ENCODE results near the gene ATP5F1E. TPM values are rescaled to one million over a fixed set of nuclear protein-coding genes. Genes with fewer than 3 reads are reported as not detected.

The ATP5F1E gene
- total and polyA plus RNA-seq, 10 of the 15 experiments (the other 5 are each of a cell fraction or from before 2014, with no cell fraction given) = 49.0 to 407 (median 117) TPM

GRCh38 chr20:59007665-59008511 is 24.2 kb downstream of the ATP5F1E start (continued):
- no peak for TF ChIP-seq BCLAF1 (IDR thresholded peaks at IDR 0.05)
- no peak for TF ChIP-seq HDAC6 (IDR thresholded peaks at IDR 0.05; ENCODE audit: unreplicated experiment)
- no peak for TF ChIP-seq SREBF2 (IDR thresholded peaks at IDR 0.05; ENCODE audit: low read length)
- TF ChIP-seq ESRRA (IDR thresholded peaks at IDR 0.05; ENCODE audit: low read length) = 0 out of 2 replicates have a peak, but pooled peaks have one; percentile 12
- no peak for TF ChIP-seq CEBPB (IDR thresholded peaks at IDR 0.05; ENCODE audit: borderline replicate concordance in 1 of 2, low read depth in 2 of 2, low read length in 2 of 2)
- peak in 1 of 2 experiments; percentile 93; a peak in 2 of 4 replicates for TF ChIP-seq ETV6 (conservative IDR thresholded peaks at IDR 0.05 in 1 of 2, IDR thresholded peaks at IDR 0.05 in 1 of 2; ENCODE audit: borderline replicate concordance in 1 of 2, low read depth in 1 of 2)
- peak; percentile 97 for TF ChIP-seq JUNB (IDR thresholded peaks at IDR 0.05)
- TF ChIP-seq TCF7 (IDR thresholded peaks at IDR 0.05; ENCODE audit: borderline replicate concordance) = no peak; the same call in 1 of the 2 replicates
- TF ChIP-seq ASH2L (IDR thresholded peaks at IDR 0.05; ENCODE audit: borderline replicate concordance, low read depth) = no peak; the same call in 1 of the 2 replicates
- TF ChIP-seq CBFB (IDR thresholded peaks at IDR 0.05; ENCODE audit: low read depth) = peak; percentile 97
- peak; percentile 73; the same call in 1 of the 2 replicates for TF ChIP-seq NKRF (conservative IDR thresholded peaks at IDR 0.05)
- TF ChIP-seq NRF1 (conservative IDR thresholded peaks at IDR 0.05; ENCODE audit: low read depth, low read length) = no peak
- TF ChIP-seq CREB1 (IDR thresholded peaks at IDR 0.05; ENCODE audit: low read depth) = peak; percentile 64
- no peak for TF ChIP-seq ZBTB4 (CRISPR knock-in tag; IDR thresholded peaks at IDR 0.05)
- TF ChIP-seq YY1 (IDR thresholded peaks at IDR 0.05; ENCODE audit: low read depth, low read length) = peak; percentile 79; the same call in 1 of the 2 replicates
- peak; percentile 71 to 72 for TF ChIP-seq BHLHE40 (IDR thresholded peaks at IDR 0.05; ENCODE audit: borderline replicate concordance in 1 of 2, low read depth in 2 of 2, low read length in 1 of 2)
- TF ChIP-seq IRF4 (IDR thresholded peaks at IDR 0.05; ENCODE audit: low read depth, low read length) = peak; percentile 98
- TF ChIP-seq RAD51 (IDR thresholded peaks at IDR 0.05) = 0 out of 2 replicates have a peak, but pooled peaks have one; percentile 40
- TF ChIP-seq BCL3 (IDR thresholded peaks at IDR 0.05; ENCODE audit: borderline replicate concordance, insufficient read depth, low read depth, low read length, poor library complexity, severe bottlenecking) = peak; percentile 96

Data from GM12878 (cell line).